HG03039 (cell line): ENCODE results near the gene SHPK.

Experiments
- ATAC-seq: cut with Tn5 transposase; IDR thresholded peaks from one replicate; pipeline ENCODE4 v1.9.1; 2021; ENCODE audit warnings: mild to moderate bottlenecking, moderate library complexity; ENCODE audit not compliant: unreplicated experiment

The SHPK gene

GRCh38 chr17:3660311-3660891 is 24.4 kb upstream of the SHPK start:
- ATAC-seq: no peak

- no peak for ATAC-seq
Measured at GRCh38 chr17:3659541-3660111, 23.6 kb upstream of the SHPK start.

- no peak for ATAC-seq
Measured at GRCh38 chr17:3658784-3659449, 22.9 kb upstream of the SHPK start.

- no peak for ATAC-seq
Measured at GRCh38 chr17:3657874-3658783, 22.1 kb upstream of the SHPK start.

DNA sequence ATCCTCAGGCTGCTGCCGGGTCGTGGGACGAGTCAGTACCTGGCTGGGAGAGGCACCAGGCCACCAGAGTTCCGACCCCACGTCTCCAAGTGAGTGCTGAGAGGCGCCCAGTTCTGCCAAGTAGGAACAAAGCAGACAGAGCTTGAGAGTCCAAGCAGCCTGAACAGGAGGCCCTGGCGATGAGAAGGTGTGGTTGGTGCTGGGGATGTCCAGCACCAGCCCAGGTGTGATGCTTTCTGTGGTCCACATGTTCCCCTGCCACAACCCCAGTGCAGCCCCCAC is 21.5 kb upstream of the SHPK start:
- ATAC-seq: no peak

DNA sequence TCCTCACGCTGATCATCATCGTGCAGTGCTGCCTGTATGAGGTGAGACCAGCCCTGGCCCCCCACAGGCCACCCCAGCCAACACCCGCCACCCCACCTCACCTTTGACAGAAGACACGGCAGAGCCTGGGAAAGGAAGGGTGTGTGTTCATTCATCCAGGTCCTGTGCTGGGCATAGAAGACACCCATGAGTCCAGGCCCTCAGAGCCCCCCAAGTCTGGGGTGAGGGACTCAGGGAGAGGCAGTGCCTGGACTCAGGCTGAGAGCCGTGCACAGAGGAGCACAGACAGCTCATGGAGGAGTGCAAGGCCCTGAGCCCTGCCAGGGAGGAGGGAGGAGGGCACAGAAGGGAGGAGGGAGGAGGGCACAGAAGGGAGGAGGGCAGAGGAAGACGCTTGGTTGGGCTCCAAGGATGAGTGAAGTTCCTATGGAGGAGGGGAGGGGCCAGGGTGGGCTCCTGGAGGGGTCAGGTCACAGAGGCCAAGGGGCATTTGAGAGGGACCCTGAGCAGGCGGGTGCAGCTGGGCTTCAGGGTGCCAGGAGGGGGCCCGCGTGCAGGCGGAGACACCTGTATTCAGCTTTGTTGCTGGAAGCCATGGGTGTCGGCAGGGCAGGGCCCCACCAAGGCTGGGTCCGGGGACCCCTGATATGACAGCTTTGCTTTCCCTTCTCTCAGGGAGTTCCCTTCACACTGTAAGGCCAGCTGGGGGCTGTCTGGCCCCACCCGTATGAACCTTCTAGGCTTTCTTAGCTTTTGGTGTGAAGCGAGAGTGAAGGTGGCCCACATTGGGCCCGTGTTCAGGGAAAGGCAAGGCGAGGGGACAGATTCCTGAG is 20.9 kb upstream of the SHPK start:
- ATAC-seq: no peak

GRCh38 chr17:3656353-3656752 is 20.3 kb upstream of the SHPK start:
- no peak for ATAC-seq

DNA sequence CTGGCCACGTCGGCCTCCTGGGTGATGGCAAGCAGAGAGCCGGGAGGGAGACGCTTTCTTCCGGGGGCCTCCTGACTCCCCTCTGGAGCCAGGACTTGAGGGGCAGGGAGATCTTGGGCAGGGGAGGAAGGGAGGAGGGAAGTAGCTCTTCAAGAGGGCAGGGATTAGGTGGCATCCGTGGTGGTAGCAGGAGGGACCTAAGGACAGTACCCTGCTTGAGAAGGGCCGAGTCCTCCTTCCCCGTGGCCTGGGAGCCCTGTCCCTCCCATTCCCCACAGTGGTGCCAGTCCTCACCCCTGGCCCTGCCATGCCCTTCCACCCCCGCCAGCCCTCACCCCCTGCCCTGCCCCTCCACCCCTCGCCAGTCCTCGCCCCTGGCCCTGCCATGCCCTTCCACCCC is 19.7 kb upstream of the SHPK start:
- no peak for ATAC-seq

DNA sequence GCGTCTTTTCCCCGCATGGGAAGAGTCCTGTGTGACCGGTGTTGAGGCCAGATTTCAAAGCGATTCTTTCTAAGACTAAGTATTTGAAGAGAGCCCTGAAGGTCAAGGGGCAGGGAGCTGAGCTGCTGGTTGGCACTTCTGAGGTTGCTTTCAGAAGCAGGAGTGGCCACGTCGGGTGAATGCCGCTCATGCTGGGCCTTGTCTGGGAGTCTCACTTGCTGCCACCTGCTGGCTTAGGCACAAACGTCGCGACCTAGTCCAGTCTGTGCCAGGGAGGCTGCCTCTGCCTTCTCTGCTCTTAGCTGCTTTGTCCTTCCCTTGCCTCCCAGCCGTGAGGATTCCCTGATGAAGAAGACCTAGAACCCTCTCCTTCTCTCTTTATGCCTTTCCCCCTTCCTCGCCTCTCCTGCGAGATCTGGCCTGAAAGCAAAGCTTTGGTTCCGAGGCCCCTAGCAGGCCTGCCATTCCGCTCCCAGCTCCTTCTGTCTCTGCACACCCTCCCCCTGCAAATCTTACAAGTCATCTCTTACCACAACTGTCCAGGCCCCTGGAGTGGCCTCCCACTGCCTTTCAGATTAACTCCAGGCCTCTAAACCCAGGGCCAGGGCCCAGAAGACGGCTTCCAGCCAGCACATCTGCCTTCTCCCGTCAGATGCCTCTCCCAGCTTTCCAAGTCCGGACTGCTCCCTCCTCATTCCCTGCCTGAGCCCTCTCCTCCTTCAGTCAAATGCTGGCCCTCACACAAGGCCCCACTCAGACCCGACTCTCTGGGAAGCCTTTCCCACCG is 11.9 kb upstream of the SHPK start:
- ATAC-seq: no peak

DNA sequence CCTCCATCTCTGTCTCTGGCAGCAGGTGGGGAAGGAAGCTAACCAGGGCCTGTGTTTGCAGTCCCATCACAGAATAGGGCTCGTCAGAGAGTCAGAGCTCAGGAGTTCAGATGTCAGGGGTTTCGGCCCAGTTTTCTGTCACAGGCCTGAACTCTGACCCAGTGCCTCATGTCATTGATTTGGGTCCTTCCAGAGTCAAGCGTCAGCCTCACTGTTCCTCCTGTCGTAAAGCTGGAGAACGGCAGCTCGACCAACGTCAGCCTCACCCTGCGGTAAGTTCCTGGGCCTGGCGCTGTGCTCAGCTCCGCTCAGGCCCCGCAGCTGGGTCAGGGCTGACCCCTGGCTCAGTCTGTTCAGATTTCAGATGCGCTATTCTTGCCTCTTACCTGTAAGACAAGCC is 11.2 kb upstream of the SHPK start:
- no peak for ATAC-seq

GRCh38 chr17:3645310-3645709 is 9.3 kb upstream of the SHPK start:
- no peak for ATAC-seq

- no peak for ATAC-seq
Measured at GRCh38 chr17:3643889-3644349, 7.9 kb upstream of the SHPK start.

- no peak for ATAC-seq
Measured at GRCh38 chr17:3641717-3642486, 5.9 kb upstream of the SHPK start.

GRCh38 chr17:3641014-3641413 is 5.0 kb upstream of the SHPK start:
- ATAC-seq: no peak

GRCh38 chr17:3639981-3640596 is 4.0 kb upstream of the SHPK start:
- ATAC-seq: no peak

DNA sequence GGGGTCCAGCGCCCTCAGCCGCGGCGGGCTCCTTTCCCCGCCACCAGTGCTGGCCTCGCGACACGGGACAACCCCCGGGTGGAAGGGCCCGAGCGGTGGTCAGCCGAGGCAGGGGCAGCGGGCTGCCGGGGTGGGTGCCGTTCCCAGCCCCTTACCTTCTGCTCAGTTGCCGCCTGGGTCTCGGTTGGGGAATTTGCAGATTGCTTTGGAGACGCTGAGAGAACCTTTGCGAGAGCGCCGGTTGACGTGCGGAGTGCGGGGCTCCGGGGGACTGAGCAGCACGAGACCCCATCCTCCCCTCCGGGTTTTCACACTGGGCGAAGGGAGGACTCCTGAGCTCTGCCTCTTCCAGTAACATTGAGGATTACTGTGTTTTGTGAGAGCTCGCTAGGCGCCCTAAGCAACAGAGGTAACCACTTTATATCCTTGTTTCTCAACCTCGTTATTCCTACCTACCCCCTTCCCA is 891 bp upstream of the SHPK start:
- ATAC-seq: peak; percentile 5

DNA sequence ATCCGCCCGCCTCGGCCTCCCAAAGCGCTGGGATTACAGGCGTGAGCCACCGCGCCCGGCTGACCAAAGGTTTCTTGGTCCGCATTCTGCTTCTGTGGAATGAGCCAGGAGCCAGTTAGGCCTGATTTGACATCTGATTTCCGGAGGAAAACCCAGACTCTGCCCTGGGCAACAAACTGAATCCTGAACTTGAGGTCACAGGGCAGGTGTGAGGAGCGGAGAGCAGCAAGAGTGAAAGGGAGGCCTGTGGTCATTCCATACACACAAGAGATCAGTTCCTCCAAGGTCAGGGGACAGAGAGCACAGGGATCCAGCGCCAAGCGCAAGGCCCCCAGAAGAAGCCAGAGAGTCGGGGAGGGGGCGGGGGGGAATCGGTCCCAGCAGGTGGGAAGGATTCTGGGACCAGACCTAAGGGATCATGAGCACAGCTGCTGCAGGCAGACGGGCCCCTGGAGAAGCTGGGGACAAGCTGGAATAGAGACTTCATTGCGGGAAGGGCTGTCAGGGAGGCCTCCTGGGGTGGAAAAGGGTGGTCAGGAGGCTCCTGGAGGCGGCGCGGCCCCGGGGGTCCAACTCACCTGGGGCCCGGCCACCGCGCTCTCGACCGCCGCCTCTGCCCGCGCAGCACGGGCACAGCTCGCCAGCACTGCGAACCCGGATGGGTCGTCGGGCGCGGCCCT is 436 bp downstream of the SHPK start:
- ATAC-seq: no peak

- no peak for ATAC-seq
Measured at GRCh38 chr17:3632287-3632686, 3.8 kb downstream of the SHPK start.
